DOHH2 (cell line): ENCODE measurements around the gene SLC22A13.

ENCODE experiments used
- EZH2phosphoT487 ChIP-seq: fragments of 200-600 bp; sonication (generic); IDR thresholded peaks from 2 replicates; pipeline ENCODE4 v1.6.1; 2017; ENCODE audit warnings: borderline replicate concordance, mild to moderate bottlenecking, antibody characterized with exemption, low read length, moderate library complexity, mixed read lengths
- TF ChIP-seq, protein P1 (sequence below): fragments of 200-600 bp; sonication (generic); IDR thresholded peaks from one replicate; pipeline ENCODE4 v1.5.1; 2014; ENCODE audit warnings: antibody characterized with exemption, mild to moderate bottlenecking, low read depth, low read length; ENCODE audit not compliant: poor library complexity, severe bottlenecking

- TF ChIP-seq, protein P1, sequence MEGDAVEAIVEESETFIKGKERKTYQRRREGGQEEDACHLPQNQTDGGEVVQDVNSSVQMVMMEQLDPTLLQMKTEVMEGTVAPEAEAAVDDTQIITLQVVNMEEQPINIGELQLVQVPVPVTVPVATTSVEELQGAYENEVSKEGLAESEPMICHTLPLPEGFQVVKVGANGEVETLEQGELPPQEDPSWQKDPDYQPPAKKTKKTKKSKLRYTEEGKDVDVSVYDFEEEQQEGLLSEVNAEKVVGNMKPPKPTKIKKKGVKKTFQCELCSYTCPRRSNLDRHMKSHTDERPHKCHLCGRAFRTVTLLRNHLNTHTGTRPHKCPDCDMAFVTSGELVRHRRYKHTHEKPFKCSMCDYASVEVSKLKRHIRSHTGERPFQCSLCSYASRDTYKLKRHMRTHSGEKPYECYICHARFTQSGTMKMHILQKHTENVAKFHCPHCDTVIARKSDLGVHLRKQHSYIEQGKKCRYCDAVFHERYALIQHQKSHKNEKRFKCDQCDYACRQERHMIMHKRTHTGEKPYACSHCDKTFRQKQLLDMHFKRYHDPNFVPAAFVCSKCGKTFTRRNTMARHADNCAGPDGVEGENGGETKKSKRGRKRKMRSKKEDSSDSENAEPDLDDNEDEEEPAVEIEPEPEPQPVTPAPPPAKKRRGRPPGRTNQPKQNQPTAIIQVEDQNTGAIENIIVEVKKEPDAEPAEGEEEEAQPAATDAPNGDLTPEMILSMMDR = peak; percentile 76
- TF ChIP-seq EZH2phosphoT487 = no peak
Observed at GRCh38 chr3:38297947-38298711, 32.5 kb downstream of the SLC22A13 start.
